Vagina (tissue), 2 donors: ENCODE results near the gene LINGO1. TPM values are rescaled to one million over a fixed set of nuclear protein-coding genes. Genes with fewer than 3 reads are reported as not detected.

Experiments
- DNase-seq, 2 donors: peaks; one replicate each; pipeline ENCODE4 v3.0.0-alpha.2; 2017; ENCODE audit errors: extremely low spot score in 2 of 2
- H3K27ac ChIP-seq: fragments of 200-600 bp; sonication (generic); one replicate; pipeline ENCODE4 v1.5.1; 2019
- H3K27me3 ChIP-seq: fragments of 200-600 bp; sonication (generic); one replicate; pipeline ENCODE4 v1.5.1; 2019
- H3K36me3 ChIP-seq, 2 donors: fragments of 200-600 bp; sonication (generic); one replicate each; pipeline ENCODE4 v1.5.1; 2017 to 2019
- H3K4me1 ChIP-seq: fragments of 200-600 bp; sonication (generic); one replicate; pipeline ENCODE4 v1.5.1; 2019
- H3K4me3 ChIP-seq, 2 donors: fragments of 200-600 bp; sonication (generic); 1 replicate in 1 of 2; 2 replicates in 1 of 2; pipeline ENCODE4 v1.5.1; 2016 to 2019
- H3K9me3 ChIP-seq: fragments of 200-600 bp; sonication (generic); one replicate; pipeline ENCODE4 v1.5.1; 2019
- CTCF ChIP-seq, 3 experiments: fragments of 450-650 bp in 2 of 3; fragments of 200-600 bp in 1 of 3; sonication (generic) in 1 of 3; IDR thresholded peaks; one replicate each; pipeline ENCODE4 v1.5.1; 2017 to 2019; ENCODE audit warnings: antibody characterized with exemption in 3 of 3, mild to moderate bottlenecking in 2 of 3, moderate library complexity in 2 of 3
- POLR2A ChIP-seq, 2 donors: fragments of 450-650 bp; IDR thresholded peaks; one replicate each; pipeline ENCODE4 v1.6.1; 2017; ENCODE audit warnings: antibody characterized with exemption in 2 of 2, mild to moderate bottlenecking in 2 of 2, moderate library complexity in 2 of 2
- POLR2AphosphoS5 ChIP-seq, 2 donors: sonication (generic); formaldehyde crosslinking; IDR thresholded peaks; one replicate each; pipeline ENCODE4 v1.9.0; 2017; ENCODE audit warnings: antibody characterized with exemption in 2 of 2, mild to moderate bottlenecking in 2 of 2, low read depth in 1 of 2; ENCODE audit not compliant: insufficient read depth in 1 of 2
- intact Hi-C: fragments of 100-400 bp; cut with DNase I; formaldehyde crosslinking; loops from one replicate; pipeline ENCODE4 v1.15.1; 2023
- total RNA-seq: library from RNA; depleted of rRNA; stranded (reverse); fragments of >200 nt; gene quantifications from one replicate; pipeline ENCODE4 v1.2.3, GENCODE V29; 2016

The LINGO1 gene
- total RNA-seq, 1 donor from 2014 or later = 4.7 TPM

- Histone ChIP-seq H3K27me3 (no peaks in the 10 kb centered on the region), H3K27ac (no peak overlapping the region), H3K4me3 (no peak overlapping the region), H3K4me1 (no peaks in the 10 kb centered on the region), H3K9me3 (no peaks in the 10 kb centered on the region), H3K36me3 (no peaks in the 10 kb centered on the region)
- no peak for DNase-seq
- intact Hi-C loops = no loop called here
- TF ChIP-seq CTCF (IDR thresholded peaks at IDR 0.05) (no peak), POLR2AphosphoS5 (IDR thresholded peaks at IDR 0.05; ENCODE audit: insufficient read depth in 1 of 2, low read depth in 1 of 2) (no peak), POLR2A (IDR thresholded peaks at IDR 0.05) (no peak)
Measured at GRCh38 chr15:77647961-77648360, 15.2 kb upstream of the LINGO1 start.

GRCh38 chr15:77646104-77646694, 13.5 kb upstream of the LINGO1 start:
- TF ChIP-seq CTCF (IDR thresholded peaks at IDR 0.05) = no peak
- TF ChIP-seq POLR2AphosphoS5 (IDR thresholded peaks at IDR 0.05; ENCODE audit: insufficient read depth in 1 of 2, low read depth in 1 of 2) = no peak
- no peak for TF ChIP-seq POLR2A (IDR thresholded peaks at IDR 0.05)
- H3K4me3 ChIP-seq = no peak overlapping the region
- no peaks in the 10 kb centered on the region for H3K4me1 ChIP-seq
- no peak for DNase-seq
- no peaks in the 10 kb centered on the region for H3K9me3 ChIP-seq
- no peaks in the 10 kb centered on the region for H3K36me3 ChIP-seq
- no peak overlapping the region for H3K27ac ChIP-seq
- no peaks in the 10 kb centered on the region for H3K27me3 ChIP-seq
- intact Hi-C loops = no loop called here

- H3K9me3 ChIP-seq = no peaks in the 10 kb centered on the region
- H3K4me1 ChIP-seq = no peaks in the 10 kb centered on the region
- H3K4me3 ChIP-seq = no peak overlapping the region
- no peak for DNase-seq
- H3K36me3 ChIP-seq = no peaks in the 10 kb centered on the region
- H3K27me3 ChIP-seq = no peaks in the 10 kb centered on the region
- no peak overlapping the region for H3K27ac ChIP-seq
- intact Hi-C loops = no loop called here
- TF ChIP-seq POLR2AphosphoS5 (IDR thresholded peaks at IDR 0.05; ENCODE audit: insufficient read depth in 1 of 2, low read depth in 1 of 2) (no peak), POLR2A (IDR thresholded peaks at IDR 0.05) (no peak), CTCF (IDR thresholded peaks at IDR 0.05) (no peak)
Measured at GRCh38 chr15:77645602-77646001, 12.9 kb upstream of the LINGO1 start.

- intact Hi-C loops = no loop called here
- TF ChIP-seq POLR2A (IDR thresholded peaks at IDR 0.05) (no peak), POLR2AphosphoS5 (IDR thresholded peaks at IDR 0.05; ENCODE audit: insufficient read depth in 1 of 2, low read depth in 1 of 2) (no peak), CTCF (IDR thresholded peaks at IDR 0.05) (no peak)
- H3K27me3 ChIP-seq = no peaks in the 10 kb centered on the region
- DNase-seq = no peak
- no peaks in the 10 kb centered on the region for H3K4me1 ChIP-seq
- H3K36me3 ChIP-seq = no peaks in the 10 kb centered on the region
- no peak overlapping the region for H3K4me3 ChIP-seq
- H3K9me3 ChIP-seq = no peaks in the 10 kb centered on the region
- H3K27ac ChIP-seq = no peak overlapping the region
Measured at GRCh38 chr15:77644543-77645247, 12.0 kb upstream of the LINGO1 start.

- Histone ChIP-seq H3K4me1 (no peaks in the 10 kb centered on the region), H3K27ac (no peak overlapping the region), H3K27me3 (no peaks in the 10 kb centered on the region), H3K4me3 (no peak overlapping the region), H3K9me3 (no peaks in the 10 kb centered on the region), H3K36me3 (no peaks in the 10 kb centered on the region)
- intact Hi-C loops = no loop called here
- TF ChIP-seq CTCF (IDR thresholded peaks at IDR 0.05) = no peak
- no peak for TF ChIP-seq POLR2AphosphoS5 (IDR thresholded peaks at IDR 0.05; ENCODE audit: insufficient read depth in 1 of 2, low read depth in 1 of 2)
- no peak for TF ChIP-seq POLR2A (IDR thresholded peaks at IDR 0.05)
- no peak for DNase-seq
Measured at GRCh38 chr15:77643764-77644163, 11.1 kb upstream of the LINGO1 start.
